HepG2 (cell line): Measurements from ENCODE around the gene BAG5. TPM values are rescaled to one million over a fixed set of nuclear protein-coding genes. Genes with fewer than 3 reads are reported as not detected.
A peak's percentile ranks its signal among the peaks of the same experiment; 100 is the strongest.

Source experiments
- ATAC-seq: fragments of 200-7000 bp; cut with Tn5 transposase; 3 replicates; pipeline ENCODE4 v1.9.1; 2020; ENCODE audit warnings: mild to moderate bottlenecking, moderate library complexity
- BruUV-seq: library from RNA; stranded (reverse); fragments of 400-500 nt; replicated peaks from 2 replicates; lab custom pipeline; 2021; lab: Mats Ljungman, UMichigan
- CTCF ChIA-PET: fragments of 300-600 bp; formaldehyde crosslinking; extraction: SDS; loops from one replicate; lab custom pipeline; 2021; ENCODE audit warnings: low total read pairs, inconsistent platforms, low intra/inter-chr PET ratio; lab: Yijun Ruan, JAX
- POLR2A ChIA-PET: fragments of 350-600 bp; sonication (Branson Sonifier 250); formaldehyde crosslinking; loops from one replicate; lab custom pipeline; 2020; ENCODE audit warnings: antibody characterized with exemption, inconsistent platforms; lab: Yijun Ruan, JAX
- DNase-seq: peaks from one replicate; pipeline ENCODE4 v3.0.0-alpha.2; 2015; ENCODE audit warnings: low spot score
- FAIRE-seq: peaks from 3 replicates; lab custom pipeline; 2011; peaks lifted over from hg19 to GRCh38; lab: Jason Lieb, UNC
- H2AFZ ChIP-seq: one replicate; pipeline ENCODE4 v1.6.1; 2011; ENCODE audit warnings: low read length, inconsistent platforms
- H3K27ac ChIP-seq: fragments of 300-600 bp; 3 replicates; pipeline ENCODE4 v1.8.0; 2011; ENCODE audit warnings: mixed run types, mild to moderate bottlenecking, mixed read lengths, low read length, inconsistent platforms; ENCODE audit not compliant: insufficient read depth; ENCODE audit errors: extremely low read length
- H3K27me3 ChIP-seq, 2 experiments: fragments of 200-600 bp in 1 of 2; 2 replicates in 1 of 2; 3 replicates in 1 of 2; pipeline versions ENCODE4 v1.6.0 to v1.8.0; 2011; ENCODE audit warnings: low read length in 2 of 2, mild to moderate bottlenecking in 2 of 2, moderate library complexity in 2 of 2, inconsistent platforms in 1 of 2; ENCODE audit not compliant: insufficient read depth in 2 of 2, control insufficient read depth in 1 of 2
- H3K36me3 ChIP-seq, 2 experiments: fragments of 200-600 bp in 1 of 2; replicated peaks in 1 of 2; 2 replicates in 1 of 2; 3 replicates in 1 of 2; pipeline versions ENCODE4 v1.5.1 to v1.8.0; 2011; ENCODE audit warnings: low read length in 2 of 2, inconsistent platforms in 1 of 2; ENCODE audit not compliant: insufficient read depth in 2 of 2, control insufficient read depth in 1 of 2
- H3K4me1 ChIP-seq: 2 replicates; pipeline ENCODE4 v1.5.1; 2012; ENCODE audit warnings: low read length, inconsistent platforms; ENCODE audit not compliant: insufficient read depth
- H3K4me2 ChIP-seq: 2 replicates; pipeline ENCODE4 v1.6.0; 2011; ENCODE audit warnings: low read depth, low read length, inconsistent platforms
- H3K4me3 ChIP-seq, 3 experiments: fragments of 200-600 bp in 1 of 3; sonication (generic), shearing (Covaris generic) in 1 of 3; replicated peaks in 1 of 3; 2 replicates each; pipeline ENCODE4 v1.5.1; 2011 to 2016; ENCODE audit warnings: low read length in 3 of 3, inconsistent platforms in 2 of 3, low read depth in 2 of 3, mild to moderate bottlenecking in 2 of 3, control low read depth in 1 of 3, mixed read lengths in 1 of 3; ENCODE audit not compliant: insufficient read depth in 1 of 3
- H3K79me2 ChIP-seq: one replicate; pipeline ENCODE4 v1.6.1; 2011; ENCODE audit warnings: low read length, inconsistent platforms; ENCODE audit not compliant: insufficient read depth
- H3K9ac ChIP-seq: 2 replicates; pipeline ENCODE4 v1.6.0; 2011; ENCODE audit warnings: mild to moderate bottlenecking, low read depth, low read length, inconsistent platforms; ENCODE audit not compliant: insufficient read depth
- H3K9me3 ChIP-seq: 2 replicates; pipeline ENCODE4 v1.5.1; 2012; ENCODE audit warnings: mild to moderate bottlenecking, low read length
- H4K20me1 ChIP-seq: 2 replicates; pipeline ENCODE4 v1.6.0; 2011; ENCODE audit warnings: inconsistent platforms, mild to moderate bottlenecking, low read length, moderate library complexity; ENCODE audit not compliant: insufficient read depth
- AKAP8 ChIP-seq: sonication (generic); formaldehyde crosslinking; IDR thresholded peaks from 2 replicates; pipeline ENCODE4 v1.5.1; 2020; ENCODE audit warnings: mild to moderate bottlenecking, missing genetic modification reagents
- ATF7 ChIP-seq, 2 experiments: fragments of 450-650 bp in 1 of 2; sonication (generic) in 1 of 2; formaldehyde crosslinking in 1 of 2; IDR thresholded peaks; 2 replicates each; pipeline versions ENCODE4 v1.4.0 to v1.6.1; 2016 to 2020; ENCODE audit warnings: antibody characterized with exemption in 1 of 2, mild to moderate bottlenecking in 1 of 2, missing genetic modification reagents in 1 of 2
- CHCHD3 ChIP-seq: sonication (generic); formaldehyde crosslinking; IDR thresholded peaks from 2 replicates; pipeline ENCODE4 v1.8.0; 2022; ENCODE audit warnings: mild to moderate bottlenecking, missing genetic modification reagents, moderate library complexity
- ELF3 ChIP-seq: IDR thresholded peaks from 2 replicates; pipeline ENCODE4 v1.6.1; 2016; ENCODE audit warnings: missing genetic modification reagents, missing compliant biosample characterization
- GATAD2A ChIP-seq: IDR thresholded peaks from 2 replicates; pipeline ENCODE4 v1.6.1; 2016
- PITX1 ChIP-seq: sonication (generic); formaldehyde crosslinking; IDR thresholded peaks from 2 replicates; pipeline ENCODE4 v1.5.1; 2020; ENCODE audit warnings: mild to moderate bottlenecking, missing genetic modification reagents
- RNF2 ChIP-seq: fragments of 450-650 bp; conservative IDR thresholded peaks from 2 replicates; pipeline ENCODE4 v1.6.1; 2016; ENCODE audit warnings: low read depth
- SATB2 ChIP-seq: sonication (generic); formaldehyde crosslinking; IDR thresholded peaks from 2 replicates; pipeline ENCODE4 v1.5.0; 2020; ENCODE audit warnings: missing genetic modification reagents
- TBX2 ChIP-seq: sonication (generic); formaldehyde crosslinking; IDR thresholded peaks from 2 replicates; pipeline ENCODE4 v1.5.0; 2020; ENCODE audit warnings: missing genetic modification reagents, mild to moderate bottlenecking, borderline replicate concordance
- YEATS2 ChIP-seq: sonication (generic); formaldehyde crosslinking; IDR thresholded peaks from 2 replicates; pipeline ENCODE4 v1.4.0; 2020; ENCODE audit warnings: missing genetic modification reagents, borderline replicate concordance
- YY1 ChIP-seq: IDR thresholded peaks from 2 replicates; pipeline ENCODE4 v1.6.1; 2011; ENCODE audit warnings: low read length, low read depth, moderate library complexity, mild to moderate bottlenecking; ENCODE audit not compliant: insufficient read depth, insufficient replicate concordance
- ZNF136 ChIP-seq: sonication (generic); formaldehyde crosslinking; IDR thresholded peaks from 2 replicates; pipeline ENCODE4 v1.8.1; 2022; ENCODE audit warnings: low read depth, mild to moderate bottlenecking, moderate library complexity, missing genetic modification reagents
- ZNF24 ChIP-seq: fragments of 450-650 bp; IDR thresholded peaks from 2 replicates; pipeline ENCODE4 v1.6.1; 2017; ENCODE audit warnings: antibody characterized with exemption, mild to moderate bottlenecking
- ZNF343 ChIP-seq: sonication (generic); formaldehyde crosslinking; IDR thresholded peaks from 2 replicates; pipeline ENCODE4 v1.4.0; 2020; ENCODE audit warnings: mild to moderate bottlenecking, missing genetic modification reagents
- ZNF709 ChIP-seq: sonication (generic); formaldehyde crosslinking; IDR thresholded peaks from 2 replicates; pipeline ENCODE4 v1.5.0; 2020; ENCODE audit warnings: mild to moderate bottlenecking, missing genetic modification reagents
- ZNF773 ChIP-seq: sonication (generic); formaldehyde crosslinking; IDR thresholded peaks from 2 replicates; pipeline ENCODE4 v1.4.0; 2020; ENCODE audit warnings: missing genetic modification reagents, borderline replicate concordance
- ZSCAN20 ChIP-seq: sonication (generic); formaldehyde crosslinking; IDR thresholded peaks from 2 replicates; pipeline ENCODE4 v1.4.0; 2020; ENCODE audit warnings: missing genetic modification reagents, mild to moderate bottlenecking, borderline replicate concordance
- WGBS: methylation state at CpG from one replicate; pipeline ENCODE4 v1.1.6; 2017; ENCODE audit warnings: low lambda C conversion rate; 5-methylcytosine and 5-hydroxymethylcytosine counted together
- in situ Hi-C: cut with HindIII; loops from 2 replicates; pipeline ENCODE4 v1.10.0; 2017; ENCODE audit warnings: low pct_unique_long_range_greater_than_20kb; ENCODE audit not compliant: extremely low pct_ligation_motif_present
- intact Hi-C: fragments of 100-400 bp; cut with micrococcal nuclease; formaldehyde crosslinking; loops from one replicate; pipeline ENCODE4 v1.10.0; 2022; ENCODE audit not compliant: unreplicated experiment
- polyA plus RNA-seq, 8 experiments: library from polyadenylated mRNA; depleted of rRNA in 3 of 8; stranded (reverse) in 7 of 8; unstranded in 1 of 8; fragments of >200 nt; fragmentation: Illumina TruSeq in 4 of 8; extraction: Trizol in 4 of 8; gene quantifications; 2 replicates each; pipeline versions ENCODE4 v1.2.1 to v1.2.3, GENCODE V29; 2011 to 2016; ENCODE audit warnings: low read depth in 4 of 8, missing spikeins in 1 of 8, mixed read lengths in 1 of 8; ENCODE audit not compliant: insufficient read depth in 1 of 8
- total RNA-seq, 5 experiments: library from RNA; depleted of rRNA; stranded (reverse); fragments of >200 nt; fragmentation: Illumina TruSeq; extraction: Trizol; gene quantifications; 2 replicates each; pipeline ENCODE4 v1.2.3, GENCODE V29; 2016; ENCODE audit warnings: low read depth in 1 of 5
- TF ChIP-seq, protein P1 (sequence below): sonication (generic); formaldehyde crosslinking; IDR thresholded peaks from 2 replicates; pipeline ENCODE4; 2020; ENCODE audit warnings: missing genetic modification reagents, mild to moderate bottlenecking, borderline replicate concordance
- TF ChIP-seq, protein P2 (sequence below): sonication (generic); formaldehyde crosslinking; conservative IDR thresholded peaks from 2 replicates; pipeline ENCODE4 v1.4.0; 2020; ENCODE audit warnings: missing genetic modification reagents
- TF ChIP-seq, protein P3 (sequence below): sonication (generic); formaldehyde crosslinking; IDR thresholded peaks from 2 replicates; pipeline ENCODE4 v1.4.0; 2020; ENCODE audit warnings: missing genetic modification reagents, mild to moderate bottlenecking, borderline replicate concordance

BAG5 gene
- total and polyA plus RNA-seq, 2 of the 13 experiments (the other 11 are each of a cell fraction or from before 2014, with no cell fraction given): 3.5 to 21.0 TPM

DNA sequence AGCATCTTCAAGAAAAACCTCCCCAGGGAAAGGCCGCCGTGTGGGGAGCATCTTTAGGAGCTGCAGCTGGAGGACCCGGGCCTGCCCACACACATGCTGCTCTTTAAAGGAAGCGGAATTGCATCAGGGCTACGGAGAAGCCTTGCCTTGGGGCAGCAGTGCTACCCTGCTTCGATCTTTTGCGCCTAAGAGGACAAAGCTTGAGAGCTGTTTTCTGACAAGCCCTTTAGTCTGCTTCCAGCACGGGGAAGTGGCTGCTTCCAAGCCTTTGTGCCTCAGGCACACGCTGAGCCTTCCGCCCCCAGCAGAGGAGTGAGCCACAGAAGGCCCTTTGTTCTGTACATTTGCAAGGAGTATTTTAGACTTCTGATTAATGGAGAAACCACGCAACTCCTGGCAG is 31.8 kb upstream of the BAG5 start (continued):
- TF ChIP-seq, protein P1, sequence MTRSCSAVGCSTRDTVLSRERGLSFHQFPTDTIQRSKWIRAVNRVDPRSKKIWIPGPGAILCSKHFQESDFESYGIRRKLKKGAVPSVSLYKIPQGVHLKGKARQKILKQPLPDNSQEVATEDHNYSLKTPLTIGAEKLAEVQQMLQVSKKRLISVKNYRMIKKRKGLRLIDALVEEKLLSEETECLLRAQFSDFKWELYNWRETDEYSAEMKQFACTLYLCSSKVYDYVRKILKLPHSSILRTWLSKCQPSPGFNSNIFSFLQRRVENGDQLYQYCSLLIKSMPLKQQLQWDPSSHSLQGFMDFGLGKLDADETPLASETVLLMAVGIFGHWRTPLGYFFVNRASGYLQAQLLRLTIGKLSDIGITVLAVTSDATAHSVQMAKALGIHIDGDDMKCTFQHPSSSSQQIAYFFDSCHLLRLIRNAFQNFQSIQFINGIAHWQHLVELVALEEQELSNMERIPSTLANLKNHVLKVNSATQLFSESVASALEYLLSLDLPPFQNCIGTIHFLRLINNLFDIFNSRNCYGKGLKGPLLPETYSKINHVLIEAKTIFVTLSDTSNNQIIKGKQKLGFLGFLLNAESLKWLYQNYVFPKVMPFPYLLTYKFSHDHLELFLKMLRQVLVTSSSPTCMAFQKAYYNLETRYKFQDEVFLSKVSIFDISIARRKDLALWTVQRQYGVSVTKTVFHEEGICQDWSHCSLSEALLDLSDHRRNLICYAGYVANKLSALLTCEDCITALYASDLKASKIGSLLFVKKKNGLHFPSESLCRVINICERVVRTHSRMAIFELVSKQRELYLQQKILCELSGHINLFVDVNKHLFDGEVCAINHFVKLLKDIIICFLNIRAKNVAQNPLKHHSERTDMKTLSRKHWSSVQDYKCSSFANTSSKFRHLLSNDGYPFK (CRISPR knock-in tag): no peak
- TF ChIP-seq ATF7 (IDR thresholded peaks at IDR 0.05) (no peak), ATF7 (CRISPR knock-in tag; IDR thresholded peaks at IDR 0.05) (no peak), GATAD2A (CRISPR knock-in tag) (0 out of 2 replicates have a peak, but pooled peaks have one; percentile 33), YEATS2 (CRISPR knock-in tag) (no peak), ZSCAN20 (no peak), TBX2 (no peak), ELF3 (CRISPR knock-in tag) (peak; percentile 35; the same call in 1 of the 2 replicates), ZNF343 (0 out of 2 replicates have a peak, but pooled peaks have one; percentile 34), ZNF773 (CRISPR knock-in tag) (no peak), ZNF709 (CRISPR knock-in tag) (no peak), PITX1 (no peak), ZNF24 (no peak), AKAP8 (CRISPR knock-in tag) (no peak)

DNA sequence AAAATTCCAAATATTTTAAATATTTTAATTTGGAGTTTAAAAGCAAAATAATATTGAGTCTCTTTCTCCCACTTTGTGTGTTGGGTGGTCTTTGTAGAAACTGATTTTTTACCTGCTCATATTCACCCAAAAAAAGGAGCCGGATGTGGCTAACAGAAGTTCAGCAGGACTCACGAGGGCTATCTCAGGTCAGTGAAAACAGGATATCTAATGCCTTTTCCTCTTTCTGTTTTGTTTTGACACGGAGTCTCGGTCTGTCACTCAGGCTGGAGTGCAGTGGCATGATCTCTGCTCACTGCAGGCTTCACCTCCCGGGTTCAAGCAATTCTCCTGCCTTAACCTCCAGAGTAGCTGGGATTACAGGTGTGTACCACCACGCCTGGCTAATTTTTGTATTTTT is 31.1 kb upstream of the BAG5 start:
- FAIRE-seq: no peak
- TF ChIP-seq CHCHD3 (CRISPR knock-in tag) (no peak), SATB2 (CRISPR knock-in tag) (no peak), RNF2 (no peak), ZNF136 (CRISPR knock-in tag) (no peak), YY1 (no peak)
- TF ChIP-seq, protein P2, sequence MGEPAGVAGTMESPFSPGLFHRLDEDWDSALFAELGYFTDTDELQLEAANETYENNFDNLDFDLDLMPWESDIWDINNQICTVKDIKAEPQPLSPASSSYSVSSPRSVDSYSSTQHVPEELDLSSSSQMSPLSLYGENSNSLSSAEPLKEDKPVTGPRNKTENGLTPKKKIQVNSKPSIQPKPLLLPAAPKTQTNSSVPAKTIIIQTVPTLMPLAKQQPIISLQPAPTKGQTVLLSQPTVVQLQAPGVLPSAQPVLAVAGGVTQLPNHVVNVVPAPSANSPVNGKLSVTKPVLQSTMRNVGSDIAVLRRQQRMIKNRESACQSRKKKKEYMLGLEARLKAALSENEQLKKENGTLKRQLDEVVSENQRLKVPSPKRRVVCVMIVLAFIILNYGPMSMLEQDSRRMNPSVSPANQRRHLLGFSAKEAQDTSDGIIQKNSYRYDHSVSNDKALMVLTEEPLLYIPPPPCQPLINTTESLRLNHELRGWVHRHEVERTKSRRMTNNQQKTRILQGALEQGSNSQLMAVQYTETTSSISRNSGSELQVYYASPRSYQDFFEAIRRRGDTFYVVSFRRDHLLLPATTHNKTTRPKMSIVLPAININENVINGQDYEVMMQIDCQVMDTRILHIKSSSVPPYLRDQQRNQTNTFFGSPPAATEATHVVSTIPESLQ (CRISPR knock-in tag): no peak
- TF ChIP-seq, protein P3, sequence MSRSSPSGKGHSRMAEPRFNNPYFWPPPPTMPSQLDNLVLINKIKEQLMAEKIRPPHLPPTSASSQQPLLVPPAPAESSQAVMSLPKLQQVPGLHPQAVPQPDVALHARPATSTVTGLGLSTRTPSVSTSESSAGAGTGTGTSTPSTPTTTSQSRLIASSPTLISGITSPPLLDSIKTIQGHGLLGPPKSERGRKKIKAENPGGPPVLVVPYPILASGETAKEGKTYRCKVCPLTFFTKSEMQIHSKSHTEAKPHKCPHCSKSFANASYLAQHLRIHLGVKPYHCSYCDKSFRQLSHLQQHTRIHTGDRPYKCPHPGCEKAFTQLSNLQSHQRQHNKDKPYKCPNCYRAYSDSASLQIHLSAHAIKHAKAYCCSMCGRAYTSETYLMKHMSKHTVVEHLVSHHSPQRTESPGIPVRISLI (CRISPR knock-in tag): no peak

More for the DNA sequence above, 31.1 kb upstream of the BAG5 start:
- Histone ChIP-seq H3K79me2 (no peaks in the 10 kb centered on the region), H3K27ac (no peak overlapping the region), H4K20me1 (no peaks in the 10 kb centered on the region), H3K4me3 (no peak overlapping the region), H3K4me1 (peaks cover 37% of the 10 kb centered on the region), H3K9me3 (no peaks in the 10 kb centered on the region), H2AFZ (no peak overlapping the region), H3K4me2 (no peak overlapping the region), H3K36me3 (peaks cover 3 to 4% of the 10 kb centered on the region in 2 experiments; a peak in 4 of 5 replicates), H3K9ac (no peak overlapping the region), H3K27me3 (no peaks in the 10 kb centered on the region)
- in situ Hi-C loops: no loop called here
- DNase-seq (no peak), ATAC-seq (no peak)
- no TSS peak for BruUV-seq
- 98% methylated on average over 6 of the region's 6 CpGs for WGBS
- ChIA-PET POLR2A (no interaction called here), CTCF (no interaction called here)
- intact Hi-C loops: no loop called here
